MM.1S (cell line): ENCODE results near the gene FCGR3B.
"Not testable (repeated sequence)": the region's sequence is repeated elsewhere in the genome, so short reads cannot be mapped to it uniquely, and the experiment has no call there.

Experiments used
- DNase-seq: peaks from one replicate; pipeline ENCODE4 v3.0.0-alpha.2; 2015
- H2AFZ ChIP-seq: fragments of 300-600 bp; sonication (generic); 2 replicates; pipeline ENCODE4 v1.6.0; 2016; ENCODE audit warnings: antibody characterized with exemption, low read length
- H3F3A ChIP-seq: fragments of 300-600 bp; sonication (generic); 2 replicates; pipeline ENCODE4 v1.6.1; 2016; ENCODE audit warnings: mild to moderate bottlenecking, antibody characterized with exemption, low read length, moderate library complexity, mixed read lengths; ENCODE audit not compliant: insufficient read depth
- H3K27ac ChIP-seq: fragments of 300-600 bp; sonication (generic); 2 replicates; pipeline ENCODE4 v1.5.1; 2016; ENCODE audit warnings: mild to moderate bottlenecking, low read length
- H3K27me3 ChIP-seq: fragments of 300-600 bp; sonication (generic); replicated peaks from 2 replicates; pipeline ENCODE4 v1.6.0; 2016; ENCODE audit warnings: low read length; ENCODE audit not compliant: insufficient read depth
- H3K36me3 ChIP-seq: fragments of 300-600 bp; sonication (generic); replicated peaks from 2 replicates; pipeline ENCODE4 v1.6.1; 2016; ENCODE audit warnings: mild to moderate bottlenecking, low read length, mixed read lengths; ENCODE audit not compliant: insufficient read depth
- H3K4me1 ChIP-seq: fragments of 300-600 bp; sonication (generic); 2 replicates; pipeline ENCODE4 v1.6.1; 2016; ENCODE audit warnings: low read length, mixed read lengths
- H3K4me2 ChIP-seq: fragments of 300-600 bp; sonication (generic); 2 replicates; pipeline ENCODE4 v1.6.0; 2016; ENCODE audit warnings: low read depth, low read length
- H3K4me3 ChIP-seq: fragments of 300-600 bp; sonication (generic); 2 replicates; pipeline ENCODE4 v1.5.1; 2016; ENCODE audit warnings: low read length, mixed read lengths
- H3K79me2 ChIP-seq: fragments of 300-600 bp; sonication (generic); 2 replicates; pipeline ENCODE4 v1.6.1; 2016; ENCODE audit warnings: mixed run types, low read length, mixed read lengths
- H3K9ac ChIP-seq: fragments of 300-600 bp; sonication (generic); 2 replicates; pipeline ENCODE4 v1.6.1; 2016; ENCODE audit warnings: low read length, mixed read lengths
- H3K9me2 ChIP-seq: fragments of 300-600 bp; sonication (generic); replicated peaks from 2 replicates; pipeline ENCODE4 v1.6.1; 2016; ENCODE audit warnings: mild to moderate bottlenecking, low read length, mixed read lengths; ENCODE audit not compliant: insufficient read depth
- H3K9me3 ChIP-seq: fragments of 300-600 bp; sonication (generic); replicated peaks from 2 replicates; pipeline ENCODE4 v1.6.1; 2016; ENCODE audit warnings: mild to moderate bottlenecking, low read length, mixed read lengths; ENCODE audit not compliant: insufficient read depth
- H4K20me1 ChIP-seq: fragments of 300-600 bp; sonication (generic); 2 replicates; pipeline ENCODE4 v1.6.1; 2016; ENCODE audit warnings: mild to moderate bottlenecking, low read length, moderate library complexity, mixed read lengths; ENCODE audit not compliant: insufficient read depth

Gene FCGR3B

DNA sequence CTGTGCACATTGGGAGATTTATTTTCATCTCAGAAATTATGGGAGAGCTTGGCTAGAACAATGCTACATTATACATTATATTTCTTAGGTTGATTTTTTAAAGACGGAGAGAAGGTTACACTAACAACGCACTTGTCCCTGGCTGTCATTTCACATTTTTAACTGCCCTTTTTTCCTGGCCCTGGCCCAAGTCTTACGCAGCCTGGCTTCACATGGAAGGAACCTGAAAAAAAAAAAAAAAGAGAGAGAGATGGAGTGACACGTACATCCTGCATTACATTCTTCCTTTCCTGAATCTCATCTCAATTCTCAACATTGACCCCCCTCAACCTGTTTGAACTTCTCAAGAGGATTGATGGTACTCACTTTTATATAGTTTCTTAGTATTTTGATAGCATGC, 20.8 kb downstream of the FCGR3B start:
- not testable (repeated sequence) for H3F3A ChIP-seq, H3K4me1 ChIP-seq, H3K27ac ChIP-seq, H3K36me3 ChIP-seq, H3K27me3 ChIP-seq, H4K20me1 ChIP-seq, H3K9me2 ChIP-seq, H3K9ac ChIP-seq, H2AFZ ChIP-seq, DNase-seq, H3K79me2 ChIP-seq, H3K4me3 ChIP-seq, H3K9me3 ChIP-seq, H3K4me2 ChIP-seq

DNA sequence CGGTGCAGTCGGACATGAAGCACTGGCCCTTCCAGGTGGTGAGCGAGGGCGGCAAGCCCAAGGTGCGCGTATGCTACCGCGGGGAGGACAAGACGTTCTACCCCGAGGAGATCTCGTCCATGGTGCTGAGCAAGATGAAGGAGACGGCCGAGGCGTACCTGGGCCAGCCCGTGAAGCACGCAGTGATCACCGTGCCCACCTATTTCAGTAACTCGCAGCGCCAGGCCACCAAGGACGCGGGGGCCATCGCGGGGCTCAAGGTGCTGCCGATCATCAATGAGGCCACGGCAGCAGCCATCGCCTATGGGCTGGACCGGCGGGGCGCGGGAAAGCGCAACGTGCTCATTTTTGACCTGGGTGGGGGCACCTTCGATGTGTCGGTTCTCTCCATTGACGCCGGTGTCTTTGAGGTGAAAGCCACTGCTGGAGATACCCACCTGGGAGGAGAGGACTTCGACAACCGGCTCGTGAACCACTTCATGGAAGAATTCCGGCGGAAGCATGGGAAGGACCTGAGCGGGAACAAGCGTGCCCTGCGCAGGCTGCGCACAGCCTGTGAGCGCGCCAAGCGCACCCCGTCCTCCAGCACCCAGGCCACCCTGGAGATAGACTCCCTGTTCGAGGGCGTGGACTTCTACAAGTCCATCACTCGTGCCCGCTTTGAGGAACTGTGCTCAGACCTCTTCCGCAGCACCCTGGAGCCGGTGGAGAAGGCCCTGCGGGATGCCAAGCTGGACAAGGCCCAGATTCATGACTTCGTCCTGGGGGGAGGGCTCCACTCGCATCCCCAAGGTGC, 24.2 kb downstream of the FCGR3B start:
- not testable (repeated sequence) for H3F3A ChIP-seq, H3K4me1 ChIP-seq, DNase-seq

DNA sequence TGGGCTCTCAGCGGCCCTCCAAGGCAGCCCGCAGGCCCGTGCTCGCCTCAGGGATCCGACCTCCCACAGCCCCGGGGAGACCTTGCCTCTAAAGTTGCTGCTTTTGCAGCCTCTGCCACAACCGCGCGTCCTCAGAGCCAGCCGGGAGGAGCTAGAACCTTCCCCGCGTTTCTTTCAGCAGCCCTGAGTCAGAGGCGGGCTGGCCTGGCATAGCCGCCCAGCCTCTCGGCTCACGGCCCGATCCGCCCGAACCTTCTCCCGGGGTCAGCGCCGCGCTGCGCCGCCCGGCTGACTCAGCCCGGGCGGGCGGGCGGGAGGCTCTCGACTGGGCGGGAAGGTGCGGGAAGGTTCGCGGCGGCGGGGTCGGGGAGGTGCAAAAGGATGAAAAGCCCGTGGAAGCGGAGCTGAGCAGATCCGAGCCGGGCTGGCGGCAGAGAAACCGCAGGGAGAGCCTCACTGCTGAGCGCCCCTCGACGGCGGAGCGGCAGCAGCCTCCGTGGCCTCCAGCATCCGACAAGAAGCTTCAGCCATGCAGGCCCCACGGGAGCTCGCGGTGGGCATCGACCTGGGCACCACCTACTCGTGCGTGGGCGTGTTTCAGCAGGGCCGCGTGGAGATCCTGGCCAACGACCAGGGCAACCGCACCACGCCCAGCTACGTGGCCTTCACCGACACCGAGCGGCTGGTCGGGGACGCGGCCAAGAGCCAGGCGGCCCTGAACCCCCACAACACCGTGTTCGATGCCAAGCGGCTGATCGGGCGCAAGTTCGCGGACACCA, 25.0 kb downstream of the FCGR3B start:
- H3F3A ChIP-seq, H4K20me1 ChIP-seq, H3K4me1 ChIP-seq, H3K4me2 ChIP-seq, H3K36me3 ChIP-seq, H3K27me3 ChIP-seq, DNase-seq, H2AFZ ChIP-seq, H3K9me2 ChIP-seq, H3K4me3 ChIP-seq, H3K79me2 ChIP-seq, H3K9me3 ChIP-seq, H3K9ac ChIP-seq, H3K27ac ChIP-seq: not testable (repeated sequence)

More for the DNA sequence above, 24.2 kb downstream of the FCGR3B start:
- H3K9ac ChIP-seq, H3K9me3 ChIP-seq, H4K20me1 ChIP-seq, H2AFZ ChIP-seq, H3K79me2 ChIP-seq, H3K27me3 ChIP-seq, H3K4me2 ChIP-seq, H3K27ac ChIP-seq, H3K9me2 ChIP-seq, H3K36me3 ChIP-seq, H3K4me3 ChIP-seq: not testable (repeated sequence)

DNA sequence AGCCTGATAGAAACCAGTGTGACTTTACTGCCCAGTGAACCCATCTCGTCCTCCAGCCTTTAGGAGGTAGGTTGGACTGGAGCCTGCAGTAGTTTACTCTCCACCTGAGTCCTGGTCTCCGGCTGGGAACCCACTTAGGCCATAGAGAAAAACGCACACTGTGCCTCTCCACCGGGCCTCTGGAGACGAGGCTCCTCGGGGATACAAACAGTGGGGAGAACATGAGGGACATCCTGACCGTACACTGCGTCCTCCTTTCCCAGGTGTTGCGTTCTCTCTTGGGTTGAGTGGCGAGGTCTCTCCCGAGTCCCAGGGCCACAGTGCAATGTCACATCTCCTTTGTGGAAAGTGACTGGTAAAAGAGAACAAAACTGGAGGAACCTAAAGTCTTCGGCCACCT, 26.0 kb downstream of the FCGR3B start:
- not testable (repeated sequence) for H3K9me3 ChIP-seq, H3F3A ChIP-seq, H3K9ac ChIP-seq, H3K4me3 ChIP-seq, H2AFZ ChIP-seq, H3K4me1 ChIP-seq, DNase-seq, H3K4me2 ChIP-seq, H3K27ac ChIP-seq, H3K36me3 ChIP-seq, H4K20me1 ChIP-seq, H3K27me3 ChIP-seq, H3K79me2 ChIP-seq, H3K9me2 ChIP-seq

DNA sequence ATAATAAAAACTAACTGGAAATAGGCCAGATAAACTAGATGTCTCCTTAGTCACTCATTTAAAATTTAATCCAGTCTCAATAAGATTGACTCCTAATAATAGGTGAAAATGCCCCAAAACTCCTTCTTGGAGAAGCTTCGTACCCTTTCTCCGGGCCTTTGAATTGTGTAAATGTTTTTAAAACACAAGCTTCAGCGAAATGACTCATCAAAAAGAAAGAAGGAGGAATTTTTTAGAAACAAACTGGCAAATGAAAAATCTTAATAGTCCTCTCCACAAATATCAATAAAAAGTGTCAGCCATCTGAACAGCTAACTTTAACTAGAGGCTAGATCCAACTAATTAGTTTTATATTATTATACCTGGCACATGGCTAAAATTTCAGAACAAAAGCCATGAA, 33.9 kb downstream of the FCGR3B start:
- H3K4me2 ChIP-seq, H3K9ac ChIP-seq, DNase-seq: not testable (repeated sequence)

DNA sequence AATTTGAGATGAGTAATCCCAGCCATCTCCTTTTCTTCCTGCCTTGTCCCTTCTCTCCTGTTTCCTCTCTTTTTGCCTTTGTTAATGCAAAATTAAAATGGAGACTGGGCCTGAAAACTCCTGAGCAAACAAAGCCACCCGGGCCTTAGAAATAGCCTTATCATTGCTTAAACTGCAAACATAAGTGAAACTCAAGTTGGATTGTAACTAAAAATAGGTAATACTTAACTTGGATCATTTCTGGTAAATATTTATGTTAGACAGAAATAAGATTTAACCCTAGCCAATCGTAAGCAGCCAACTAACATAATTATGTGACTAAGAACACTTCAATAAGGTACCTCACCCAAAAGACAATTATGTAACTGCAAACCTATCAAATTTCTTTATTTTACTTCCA, 35.4 kb downstream of the FCGR3B start:
- not testable (repeated sequence) for H2AFZ ChIP-seq, H3K4me2 ChIP-seq, H3K4me3 ChIP-seq, H3K27ac ChIP-seq, H3K79me2 ChIP-seq, H3K9me2 ChIP-seq, H4K20me1 ChIP-seq, H3K9ac ChIP-seq, H3K27me3 ChIP-seq, H3F3A ChIP-seq, H3K4me1 ChIP-seq, DNase-seq, H3K9me3 ChIP-seq, H3K36me3 ChIP-seq

More for the DNA sequence above, 33.9 kb downstream of the FCGR3B start:
- H3F3A ChIP-seq, H3K9me3 ChIP-seq, H2AFZ ChIP-seq, H3K4me1 ChIP-seq, H3K4me3 ChIP-seq, H3K9me2 ChIP-seq, H4K20me1 ChIP-seq, H3K27ac ChIP-seq, H3K79me2 ChIP-seq, H3K36me3 ChIP-seq, H3K27me3 ChIP-seq: not testable (repeated sequence)

DNA sequence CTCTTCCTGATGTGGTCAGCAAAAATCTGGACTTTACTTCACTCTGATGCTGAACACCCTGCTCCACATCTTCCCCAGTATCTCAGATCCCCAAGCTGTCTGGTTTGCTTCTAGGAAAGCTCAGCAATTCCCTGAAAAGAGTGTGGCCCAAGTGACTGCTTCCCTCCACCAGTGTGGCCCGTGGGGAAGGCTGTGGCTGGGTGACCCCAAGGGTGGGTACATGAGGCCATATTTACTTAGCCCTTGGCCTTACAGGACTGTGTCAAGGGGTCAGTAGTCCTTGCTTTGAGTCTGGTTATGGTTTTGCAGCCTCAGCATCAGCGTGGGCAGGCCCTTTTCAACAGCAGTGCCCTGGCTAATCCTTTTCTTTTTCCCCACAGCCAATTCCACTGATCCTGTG, 35.8 kb downstream of the FCGR3B start:
- not testable (repeated sequence) for H3K4me3 ChIP-seq, H3K79me2 ChIP-seq, H2AFZ ChIP-seq, H3K27me3 ChIP-seq, H3K27ac ChIP-seq, H4K20me1 ChIP-seq, H3F3A ChIP-seq, H3K4me1 ChIP-seq, H3K9ac ChIP-seq, DNase-seq, H3K36me3 ChIP-seq, H3K9me3 ChIP-seq, H3K4me2 ChIP-seq, H3K9me2 ChIP-seq
